ENCODE data around the gene KRTAP9-3. TPM values are rescaled to one million over a fixed set of nuclear protein-coding genes. Genes with fewer than 3 reads are reported as not detected.

The KRTAP9-3 gene
- total and polyA plus RNA-seq, 2 of the 8 experiments (the other 6 are each of a cell fraction or from before 2014, with no cell fraction given), result not detected

- no peak overlapping the region for H3K18ac ChIP-seq (ENCODE audit: extremely low read depth, low read length)
- no peak overlapping the region for H3K56ac ChIP-seq (replicated peaks; ENCODE audit: insufficient read length, low read depth, low read length)
- no peak overlapping the region for H4K91ac ChIP-seq (replicated peaks; ENCODE audit: insufficient read length, low read length)
- H3K4me1 ChIP-seq (replicated peaks in 1 of 4; ENCODE audit: control insufficient read depth in 3 of 4, insufficient read depth in 4 of 4, low read length in 3 of 4), result peaks cover 0 to 2% (median 0%) of the 10 kb centered on the region in 4 experiments; a peak in 2 of 7 replicates
- no peak for DNase-seq (ENCODE audit: low read depth in 1 of 2, low spot score in 2 of 2)
- no peak overlapping the region for H2BK12ac ChIP-seq (ENCODE audit: low read depth, low read length)
- H3K14ac ChIP-seq (ENCODE audit: insufficient read length), result no peak overlapping the region
- no peak overlapping the region for H3K4me2 ChIP-seq (ENCODE audit: insufficient read depth in 1 of 2, low read depth in 2 of 2, low read length in 2 of 2)
- H4K5ac ChIP-seq (ENCODE audit: insufficient read length, low read depth, low read length), result no peak overlapping the region
- no peak overlapping the region for H2BK15ac ChIP-seq (ENCODE audit: low read length)
- H2BK20ac ChIP-seq (ENCODE audit: low read length), result no peak overlapping the region
- ChIA-PET POLR2A (ENCODE audit: partially characterized antibody) (no interaction called here), CTCF (ENCODE audit: partially characterized antibody) (no interaction called here)
- no peak overlapping the region for H3K27ac ChIP-seq (ENCODE audit: low read depth, low read length)
- no peak overlapping the region for H3K9ac ChIP-seq (replicated peaks in 1 of 4; ENCODE audit: extremely low read depth in 1 of 4, low read depth in 3 of 4, low read length in 3 of 4)
- no peak for FAIRE-seq
- H3K9me3 ChIP-seq (ENCODE audit: insufficient read depth in 2 of 2, low read depth in 1 of 2, low read length in 1 of 2), result no peaks in the 10 kb centered on the region
- 94% methylated on average over 1 of the region's 1 CpG; no CpG with 5 or more reads in 1 of the 2 experiments for WGBS, 2 experiments (ENCODE audit: extremely low coverage in 1 of 2, insufficient coverage in 1 of 2, insufficient read length in 1 of 2, insufficient replicate concordance in 2 of 2, low coverage in 1 of 2, low lambda C conversion rate in 2 of 2, missing lambda C conversion rate in 1 of 2)
- H3K4me3 ChIP-seq (ENCODE audit: extremely low read depth in 1 of 4, insufficient read depth in 2 of 4, low read depth in 3 of 4, low read length in 4 of 4), result no peak overlapping the region
- no peaks in the 10 kb centered on the region; a peak in 1 of 7 replicates for H3K27me3 ChIP-seq (replicated peaks in 1 of 4; ENCODE audit: control insufficient read depth in 3 of 4, extremely low read depth in 1 of 4, insufficient read depth in 3 of 4, low read length in 3 of 4)
- H3K79me2 ChIP-seq (ENCODE audit: control insufficient read depth in 1 of 2, insufficient read depth in 2 of 2, low read length in 2 of 2), result no peaks in the 10 kb centered on the region
- no peak overlapping the region for H3K23ac ChIP-seq (ENCODE audit: insufficient read length)
- no peak overlapping the region for H2AFZ ChIP-seq (ENCODE audit: low read length)
- H3K79me1 ChIP-seq (ENCODE audit: low read depth, low read length), result no peaks in the 10 kb centered on the region
- H2BK5ac ChIP-seq (ENCODE audit: low read depth, low read length), result no peak overlapping the region
- no peaks in the 10 kb centered on the region for H4K20me1 ChIP-seq (replicated peaks in 1 of 2; ENCODE audit: control insufficient read depth in 1 of 2, insufficient read depth in 2 of 2, low read length in 2 of 2)
- H3K4ac ChIP-seq (replicated peaks; ENCODE audit: insufficient read length, low read depth, low read length), result no peak overlapping the region
- no peak overlapping the region for H2AK5ac ChIP-seq (ENCODE audit: low read depth, low read length)
- no peak overlapping the region for H4K8ac ChIP-seq (ENCODE audit: extremely low read depth, insufficient read depth, low read length)
- H2BK120ac ChIP-seq (replicated peaks; ENCODE audit: low read depth, low read length), result no peak overlapping the region
- H3K36me3 ChIP-seq (ENCODE audit: control insufficient read depth in 2 of 4, insufficient read depth in 4 of 4, low read length in 3 of 4), result no peaks in the 10 kb centered on the region
- no peak for TF ChIP-seq RXRA (IDR thresholded peaks at IDR 0.05; ENCODE audit: insufficient read depth, low read depth, low read length)
- TF ChIP-seq POU5F1 (IDR thresholded peaks at IDR 0.05; ENCODE audit: low read depth, low read length), result no peak
- TF ChIP-seq RBBP5 (IDR thresholded peaks at IDR 0.05; ENCODE audit: borderline replicate concordance, low read depth, low read length), result no peak
- no peak for TF ChIP-seq SIX5 (IDR thresholded peaks at IDR 0.05; ENCODE audit: low read depth, low read length)
- no peak for TF ChIP-seq CEBPB (IDR thresholded peaks at IDR 0.05; ENCODE audit: low read depth, low read length)
- H3K23me2 ChIP-seq (ENCODE audit: low read depth, low read length), result no peaks in the 10 kb centered on the region; the same call in 1 of the 2 replicates
Observed at GRCh38 chr17:41251261-41251660, 19.0 kb downstream of the KRTAP9-3 start.
